K562 (cell line): ENCODE data around the gene NCOA4. TPM values are rescaled to one million over a fixed set of nuclear protein-coding genes. Genes with fewer than 3 reads are reported as not detected.

Experiments
- ATF1 ChIP-seq, 2 experiments: fragments of 450-650 bp in 1 of 2; IDR thresholded peaks; 2 replicates each; pipeline ENCODE4 v1.6.1; 2016; ENCODE audit warnings: missing compliant biosample characterization in 1 of 2, missing genetic modification characterization in 1 of 2
- BRF1 ChIP-seq: IDR thresholded peaks from 3 replicates; pipeline ENCODE4 v1.6.1; 2011; ENCODE audit warnings: borderline replicate concordance, mild to moderate bottlenecking; ENCODE audit not compliant: insufficient read length; ENCODE audit errors: extremely low read depth
- C11orf30 ChIP-seq: fragments of 450-650 bp; IDR thresholded peaks from 2 replicates; pipeline ENCODE4 v1.6.1; 2016; ENCODE audit warnings: low read depth, mild to moderate bottlenecking
- CREBBP ChIP-seq: IDR thresholded peaks from one replicate; pipeline ENCODE4 v1.6.1; 2012; ENCODE audit warnings: low read depth, mild to moderate bottlenecking, control low read depth, inconsistent platforms, low read length
- DMBX1 ChIP-seq: fragments of 250-450 bp; sonication (Bioruptor Pico); IDR thresholded peaks from 2 replicates; pipeline ENCODE4 v1.8.0; 2022; ENCODE audit warnings: inconsistent platforms, mild to moderate bottlenecking, moderate library complexity, borderline replicate concordance
- E2F3 ChIP-seq: fragments of 250-450 bp; sonication (Bioruptor Pico); IDR thresholded peaks from 2 replicates; pipeline ENCODE4 v1.4.0; 2020; ENCODE audit warnings: mild to moderate bottlenecking
- ETS2 ChIP-seq: IDR thresholded peaks from 2 replicates; pipeline ENCODE4 v1.6.1; 2016; ENCODE audit warnings: borderline replicate concordance, missing genetic modification characterization, mild to moderate bottlenecking, moderate library complexity, missing compliant biosample characterization; ENCODE audit not compliant: poor library complexity, severe bottlenecking
- FOXM1 ChIP-seq, 2 experiments: fragments of 450-650 bp in 1 of 2; sonication (generic) in 1 of 2; formaldehyde crosslinking in 1 of 2; IDR thresholded peaks; 2 replicates each; pipeline versions ENCODE4 v1.6.1 to v1.9.0; 2017 to 2022; ENCODE audit warnings: low read depth in 2 of 2, mild to moderate bottlenecking in 2 of 2, missing genetic modification reagents in 1 of 2, moderate library complexity in 1 of 2
- FOXP1 ChIP-seq: sonication (generic); formaldehyde crosslinking; IDR thresholded peaks from 2 replicates; pipeline ENCODE4 v1.8.0; 2022; ENCODE audit warnings: mild to moderate bottlenecking, missing genetic modification reagents
- GATA2 ChIP-seq: sonication (generic); formaldehyde crosslinking; IDR thresholded peaks from 2 replicates; pipeline ENCODE4 v1.4.0; 2020; ENCODE audit warnings: mild to moderate bottlenecking, missing genetic modification reagents
- LCOR ChIP-seq: sonication (generic); formaldehyde crosslinking; IDR thresholded peaks from 2 replicates; pipeline ENCODE4 v1.8.0; 2022; ENCODE audit warnings: mild to moderate bottlenecking, missing genetic modification reagents
- NCOR1 ChIP-seq: fragments of 450-650 bp; IDR thresholded peaks from 2 replicates; pipeline ENCODE4 v1.6.1; 2016; ENCODE audit warnings: mild to moderate bottlenecking, moderate library complexity
- NFE2L1 ChIP-seq: fragments of 450-650 bp; IDR thresholded peaks from 2 replicates; pipeline ENCODE4 v1.6.1; 2016; ENCODE audit warnings: missing genetic modification characterization, low read depth, mild to moderate bottlenecking, missing compliant biosample characterization, moderate library complexity, borderline replicate concordance
- POLR3G ChIP-seq: IDR thresholded peaks from 2 replicates; pipeline ENCODE4 v1.6.1; 2011; ENCODE audit not compliant: insufficient read length, insufficient replicate concordance; ENCODE audit errors: extremely low read depth
- RAD51 ChIP-seq: fragments of 450-650 bp; IDR thresholded peaks from 2 replicates; pipeline ENCODE4 v1.7.1; 2016; ENCODE audit warnings: low read depth, mild to moderate bottlenecking, borderline replicate concordance
- SMC3 ChIP-seq: conservative IDR thresholded peaks from 2 replicates; pipeline ENCODE4 v1.6.1; 2011; ENCODE audit warnings: low read depth, low read length, improper control_type of control experiment; ENCODE audit not compliant: insufficient read depth
- SOX6 ChIP-seq: fragments of 450-650 bp; IDR thresholded peaks from 2 replicates; pipeline ENCODE4 v1.6.1; 2014; ENCODE audit warnings: mild to moderate bottlenecking
- TSC22D4 ChIP-seq: fragments of 450-650 bp; IDR thresholded peaks from 2 replicates; pipeline ENCODE4 v1.6.1; 2016; ENCODE audit warnings: missing genetic modification characterization, missing biosample characterization, control low read depth
- ZKSCAN3 ChIP-seq: fragments of 250-450 bp; sonication (Bioruptor Pico); IDR thresholded peaks from 2 replicates; pipeline ENCODE4 v1.4.0; 2020
- ZNF347 ChIP-seq: fragments of 450-650 bp; formaldehyde crosslinking; IDR thresholded peaks from 2 replicates; pipeline ENCODE4 v1.4.0; 2020; ENCODE audit warnings: low read depth, mild to moderate bottlenecking, moderate library complexity
- ZNF41 ChIP-seq: fragments of 250-450 bp; sonication (Bioruptor Pico); conservative IDR thresholded peaks from 2 replicates; pipeline ENCODE4 v1.4.0; 2020; ENCODE audit warnings: mild to moderate bottlenecking
- ZNF444 ChIP-seq: fragments of 250-450 bp; sonication (Bioruptor Pico); IDR thresholded peaks from 2 replicates; pipeline ENCODE4 v1.4.0; 2020; ENCODE audit warnings: mild to moderate bottlenecking, moderate library complexity
- ZNF77 ChIP-seq: fragments of 250-450 bp; sonication (Bioruptor Pico); IDR thresholded peaks from 2 replicates; pipeline ENCODE4 v1.5.0; 2020
- polyA plus RNA-seq, 8 experiments: library from polyadenylated mRNA; depleted of rRNA in 4 of 8; stranded (reverse) in 5 of 8; unstranded in 3 of 8; fragments of >200 nt; fragmentation: Nextera tagmentation in 2 of 8; fragmentation: Illumina TruSeq in 1 of 8; extraction: Ambion mirVana in 2 of 8; extraction: Trizol in 1 of 8; gene quantifications; 2 replicates each; pipeline versions ENCODE4 v1.2.1 to v1.2.3, GENCODE V29; 2011 to 2014; ENCODE audit warnings: inconsistent platforms in 1 of 8, missing spikeins in 1 of 8
- total RNA-seq, 7 experiments: library from RNA; depleted of rRNA in 6 of 7; stranded (reverse); fragments of >200 nt in 6 of 7; fragmentation: Illumina TruSeq in 2 of 7; extraction: Trizol in 2 of 7; gene quantifications; 2 replicates each; pipeline versions ENCODE4 v1.2.1 to v1.2.3, GENCODE V29; 2011 to 2021; ENCODE audit warnings: low replicate concordance in 1 of 7
- TF ChIP-seq, protein P1 (sequence below): fragments of 450-650 bp; formaldehyde crosslinking; IDR thresholded peaks from 2 replicates; pipeline ENCODE4 v1.4.0; 2020; ENCODE audit warnings: mild to moderate bottlenecking, moderate library complexity
- TF ChIP-seq, protein P2 (sequence below), 2 experiments: fragments of 250-450 bp in 1 of 2; fragments of 450-650 bp in 1 of 2; sonication (Bioruptor Pico) in 1 of 2; IDR thresholded peaks; 2 replicates each; pipeline versions ENCODE4 v1.6.1 to v1.8.0; 2016 to 2021; ENCODE audit warnings: mild to moderate bottlenecking in 2 of 2, moderate library complexity in 2 of 2, missing compliant biosample characterization in 1 of 2, missing genetic modification characterization in 1 of 2

NCOA4 gene
- total and polyA plus RNA-seq, 9 of the 15 experiments (the other 6 are each of a cell fraction or from before 2014, with no cell fraction given), result 89.8 to 283 (median 181) TPM

DNA sequence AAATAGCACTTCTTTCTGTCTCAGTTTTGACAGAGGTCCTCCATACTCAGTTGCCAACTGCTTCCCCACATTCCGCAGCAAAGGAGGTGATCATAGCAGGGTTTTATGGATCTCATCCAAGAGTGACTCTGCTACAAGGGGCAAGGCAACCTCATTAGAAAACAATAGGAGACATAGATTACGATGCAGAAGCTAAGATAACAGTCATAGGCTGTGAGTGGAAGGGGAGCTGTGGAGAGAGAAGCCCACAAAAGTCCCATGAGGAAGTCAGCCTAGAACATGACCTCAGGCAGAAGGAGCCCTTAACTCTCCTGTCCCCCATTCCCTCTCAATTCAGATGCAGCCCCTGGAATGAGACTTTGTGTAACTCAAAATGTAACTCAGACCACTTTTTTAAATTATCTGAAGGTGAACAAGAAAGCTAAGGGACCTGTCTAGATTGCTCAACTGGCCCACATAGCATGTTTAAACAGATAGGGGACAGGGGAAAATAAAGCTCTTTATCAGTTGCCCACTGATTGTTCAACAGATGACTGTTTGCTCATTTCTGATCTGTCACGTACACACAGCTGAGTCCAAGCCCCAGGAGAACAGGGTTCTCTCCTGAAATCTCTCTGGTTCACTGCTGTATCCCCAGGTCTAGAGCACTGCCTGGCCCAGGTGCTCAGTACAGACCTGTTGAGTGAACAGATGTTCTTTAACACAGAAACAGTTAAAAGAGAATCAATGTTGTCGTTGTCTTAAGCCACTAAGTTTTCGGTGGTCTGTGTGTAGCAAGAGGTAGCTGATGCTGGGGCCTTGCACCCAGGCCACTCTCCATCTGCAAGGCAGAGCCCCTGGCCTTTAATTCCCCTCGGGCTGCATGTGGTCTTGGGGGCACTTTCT lies 1.5 kb upstream of the NCOA4 start (continued):
- no peak for TF ChIP-seq SMC3
- TF ChIP-seq LCOR (CRISPR knock-in tag), result no peak
- TF ChIP-seq FOXP1 (CRISPR knock-in tag), result no peak
- TF ChIP-seq RAD51, result no peak
- TF ChIP-seq E2F3 (CRISPR knock-in tag), result no peak; the same call in 1 of the 2 replicates
- no peak for TF ChIP-seq ZNF347 (CRISPR knock-in tag)
- no peak for TF ChIP-seq ZNF444 (CRISPR knock-in tag)
- no peak for TF ChIP-seq CREBBP
- TF ChIP-seq ZNF41 (CRISPR knock-in tag), result no peak
- TF ChIP-seq GATA2 (CRISPR knock-in tag), result no peak
- TF ChIP-seq SOX6, result peak; percentile 86
- TF ChIP-seq POLR3G, result no peak
- TF ChIP-seq ZKSCAN3 (CRISPR knock-in tag), result no peak
- no peak for TF ChIP-seq DMBX1
- TF ChIP-seq NFE2L1 (tag), result no peak
- TF ChIP-seq, protein P1, sequence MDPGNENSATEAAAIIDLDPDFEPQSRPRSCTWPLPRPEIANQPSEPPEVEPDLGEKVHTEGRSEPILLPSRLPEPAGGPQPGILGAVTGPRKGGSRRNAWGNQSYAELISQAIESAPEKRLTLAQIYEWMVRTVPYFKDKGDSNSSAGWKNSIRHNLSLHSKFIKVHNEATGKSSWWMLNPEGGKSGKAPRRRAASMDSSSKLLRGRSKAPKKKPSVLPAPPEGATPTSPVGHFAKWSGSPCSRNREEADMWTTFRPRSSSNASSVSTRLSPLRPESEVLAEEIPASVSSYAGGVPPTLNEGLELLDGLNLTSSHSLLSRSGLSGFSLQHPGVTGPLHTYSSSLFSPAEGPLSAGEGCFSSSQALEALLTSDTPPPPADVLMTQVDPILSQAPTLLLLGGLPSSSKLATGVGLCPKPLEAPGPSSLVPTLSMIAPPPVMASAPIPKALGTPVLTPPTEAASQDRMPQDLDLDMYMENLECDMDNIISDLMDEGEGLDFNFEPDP (CRISPR knock-in tag), result no peak
- no peak for TF ChIP-seq C11orf30
- no peak for TF ChIP-seq ZNF77
- TF ChIP-seq NCOR1, result peak; percentile 68
- TF ChIP-seq, protein P2, sequence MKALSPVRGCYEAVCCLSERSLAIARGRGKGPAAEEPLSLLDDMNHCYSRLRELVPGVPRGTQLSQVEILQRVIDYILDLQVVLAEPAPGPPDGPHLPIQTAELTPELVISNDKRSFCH (CRISPR knock-in tag; IDR thresholded peaks at IDR 0.05), result no peak
- TF ChIP-seq, protein P2 (tag; IDR thresholded peaks at IDR 0.05), result no peak
- TF ChIP-seq TSC22D4 (tag), result no peak
- no peak for TF ChIP-seq BRF1
- no peak for TF ChIP-seq ATF1 (CRISPR knock-in tag; IDR thresholded peaks at IDR 0.05)
- TF ChIP-seq ATF1 (tag; IDR thresholded peaks at IDR 0.05), result peak; percentile 35
- 0 out of 2 replicates have a peak, but pooled peaks have one; percentile 13 for TF ChIP-seq FOXM1 (IDR thresholded peaks at IDR 0.05; ENCODE audit: low read depth)
- TF ChIP-seq FOXM1 (CRISPR knock-in tag; IDR thresholded peaks at IDR 0.05; ENCODE audit: low read depth), result no peak
- TF ChIP-seq ETS2 (tag), result no peak
